Activated effector memory CD4-positive, alpha-beta T cell treated with Interleukin-2 at 50 U/mL for 16 hours (primary cell): ENCODE measurements around the gene CHMP1A.

Experiments used
- DNase-seq: peaks from one replicate; pipeline ENCODE4 v3.0.0-alpha.2; 2020

The CHMP1A gene

GRCh38 chr16:89602273-89602951 lies 55.1 kb downstream of the CHMP1A start:
- DNase-seq: peak; percentile 42

- no peak for DNase-seq
Measured at GRCh38 chr16:89601906-89602272, 55.6 kb downstream of the CHMP1A start.

GRCh38 chr16:89600956-89601355 lies 56.6 kb downstream of the CHMP1A start:
- DNase-seq: no peak

- no peak for DNase-seq
Measured at GRCh38 chr16:89600427-89600826, 57.1 kb downstream of the CHMP1A start.

- no peak for DNase-seq
Measured at GRCh38 chr16:89599902-89600301, 57.6 kb downstream of the CHMP1A start.

- DNase-seq: peak; percentile 24
Measured at GRCh38 chr16:89599451-89599858, 58.1 kb downstream of the CHMP1A start.

GRCh38 chr16:89598199-89598598 lies 59.3 kb downstream of the CHMP1A start:
- DNase-seq: no peak

GRCh38 chr16:89596957-89597649 lies 60.4 kb downstream of the CHMP1A start:
- DNase-seq: no peak

- no peak for DNase-seq
Measured at GRCh38 chr16:89596061-89596689, 61.3 kb downstream of the CHMP1A start.

GRCh38 chr16:89595330-89596060 lies 62.0 kb downstream of the CHMP1A start:
- no peak for DNase-seq
